MM.1S (cell line): ENCODE measurements around the gene MC1R.

ENCODE experiments used
- DNase-seq: peaks from one replicate; pipeline ENCODE4 v3.0.0-alpha.2; 2015
- H2AFZ ChIP-seq: fragments of 300-600 bp; sonication (generic); 2 replicates; pipeline ENCODE4 v1.6.0; 2016; ENCODE audit warnings: antibody characterized with exemption, low read length
- H3F3A ChIP-seq: fragments of 300-600 bp; sonication (generic); 2 replicates; pipeline ENCODE4 v1.6.1; 2016; ENCODE audit warnings: mild to moderate bottlenecking, antibody characterized with exemption, low read length, moderate library complexity, mixed read lengths; ENCODE audit not compliant: insufficient read depth
- H3K27ac ChIP-seq: fragments of 300-600 bp; sonication (generic); 2 replicates; pipeline ENCODE4 v1.5.1; 2016; ENCODE audit warnings: mild to moderate bottlenecking, low read length
- H3K27me3 ChIP-seq: fragments of 300-600 bp; sonication (generic); replicated peaks from 2 replicates; pipeline ENCODE4 v1.6.0; 2016; ENCODE audit warnings: low read length; ENCODE audit not compliant: insufficient read depth
- H3K36me3 ChIP-seq: fragments of 300-600 bp; sonication (generic); replicated peaks from 2 replicates; pipeline ENCODE4 v1.6.1; 2016; ENCODE audit warnings: mild to moderate bottlenecking, low read length, mixed read lengths; ENCODE audit not compliant: insufficient read depth
- H3K4me1 ChIP-seq: fragments of 300-600 bp; sonication (generic); 2 replicates; pipeline ENCODE4 v1.6.1; 2016; ENCODE audit warnings: low read length, mixed read lengths
- H3K4me2 ChIP-seq: fragments of 300-600 bp; sonication (generic); 2 replicates; pipeline ENCODE4 v1.6.0; 2016; ENCODE audit warnings: low read depth, low read length
- H3K4me3 ChIP-seq: fragments of 300-600 bp; sonication (generic); 2 replicates; pipeline ENCODE4 v1.5.1; 2016; ENCODE audit warnings: low read length, mixed read lengths
- H3K79me2 ChIP-seq: fragments of 300-600 bp; sonication (generic); 2 replicates; pipeline ENCODE4 v1.6.1; 2016; ENCODE audit warnings: mixed run types, low read length, mixed read lengths
- H3K9ac ChIP-seq: fragments of 300-600 bp; sonication (generic); 2 replicates; pipeline ENCODE4 v1.6.1; 2016; ENCODE audit warnings: low read length, mixed read lengths
- H3K9me2 ChIP-seq: fragments of 300-600 bp; sonication (generic); replicated peaks from 2 replicates; pipeline ENCODE4 v1.6.1; 2016; ENCODE audit warnings: mild to moderate bottlenecking, low read length, mixed read lengths; ENCODE audit not compliant: insufficient read depth
- H3K9me3 ChIP-seq: fragments of 300-600 bp; sonication (generic); replicated peaks from 2 replicates; pipeline ENCODE4 v1.6.1; 2016; ENCODE audit warnings: mild to moderate bottlenecking, low read length, mixed read lengths; ENCODE audit not compliant: insufficient read depth
- H4K20me1 ChIP-seq: fragments of 300-600 bp; sonication (generic); 2 replicates; pipeline ENCODE4 v1.6.1; 2016; ENCODE audit warnings: mild to moderate bottlenecking, low read length, moderate library complexity, mixed read lengths; ENCODE audit not compliant: insufficient read depth
- CTCF ChIP-seq: fragments of 300-600 bp; sonication (generic); IDR thresholded peaks from 2 replicates; pipeline ENCODE4 v1.5.1; 2016; ENCODE audit warnings: antibody characterized with exemption, low read length, mixed read lengths
- EZH2 ChIP-seq: fragments of 300-600 bp; sonication (generic); optimal IDR thresholded peaks from 2 replicates; pipeline ENCODE3; 2017; ENCODE audit warnings: low read depth, mild to moderate bottlenecking, antibody characterized with exemption, low read length, mixed read lengths
- EZH2phosphoT487 ChIP-seq: fragments of 300-600 bp; sonication (generic); IDR thresholded peaks from 2 replicates; pipeline ENCODE4 v1.6.1; 2018; ENCODE audit warnings: antibody characterized with exemption, low read length

Gene MC1R

GRCh38 chr16:89917773-89918452 is 749 bp upstream of the MC1R start:
- Histone ChIP-seq H3K4me3 (peak overlapping the region; percentile 52), H3K27me3 (peaks cover 16% of the 10 kb centered on the region), H3F3A (peaks cover 7% of the 10 kb centered on the region), H4K20me1 (no peaks in the 10 kb centered on the region), H3K9me3 (no peaks in the 10 kb centered on the region), H3K9ac (peak overlapping the region; percentile 37; the same call in 1 of the 2 replicates), H3K4me2 (peak overlapping the region; percentile 95), H3K9me2 (no peaks in the 10 kb centered on the region), H3K36me3 (no peaks in the 10 kb centered on the region), H3K4me1 (peaks cover 6% of the 10 kb centered on the region; the same call in 1 of the 2 replicates), H3K27ac (peak overlapping the region; percentile 63; the same call in 1 of the 2 replicates), H2AFZ (peak overlapping the region; percentile 42; the same call in 1 of the 2 replicates), H3K79me2 (no peaks in the 10 kb centered on the region)
- no peak for TF ChIP-seq EZH2
- peak; percentile 87 for DNase-seq

GRCh38 chr16:89919535-89920406 is 1.1 kb downstream of the MC1R start:
- no peak for TF ChIP-seq EZH2phosphoT487
- Histone ChIP-seq H4K20me1 (no peaks in the 10 kb centered on the region), H3K27ac (no peak overlapping the region), H3K36me3 (no peaks in the 10 kb centered on the region), H3K9me3 (no peaks in the 10 kb centered on the region), H3K79me2 (no peaks in the 10 kb centered on the region), H3K4me3 (no peak overlapping the region), H2AFZ (no peak overlapping the region), H3K27me3 (peaks cover 23% of the 10 kb centered on the region), H3K4me1 (peaks cover 6% of the 10 kb centered on the region; the same call in 1 of the 2 replicates), H3K9me2 (no peaks in the 10 kb centered on the region), H3K9ac (no peak overlapping the region), H3F3A (peaks cover 7% of the 10 kb centered on the region), H3K4me2 (no peak overlapping the region)
- DNase-seq = no peak

GRCh38 chr16:89920723-89921122 is 2.1 kb downstream of the MC1R start:
- no peak overlapping the region for H3K9ac ChIP-seq
- no peak overlapping the region for H2AFZ ChIP-seq
- peaks cover 26% of the 10 kb centered on the region for H3K27me3 ChIP-seq
- H3K36me3 ChIP-seq = no peaks in the 10 kb centered on the region
- H3F3A ChIP-seq = peaks cover 7% of the 10 kb centered on the region
- TF ChIP-seq EZH2 (no peak), EZH2phosphoT487 (no peak), CTCF (no peak)
- peaks cover 6% of the 10 kb centered on the region; the same call in 1 of the 2 replicates for H3K4me1 ChIP-seq
- no peak overlapping the region for H3K4me2 ChIP-seq
- H4K20me1 ChIP-seq = no peaks in the 10 kb centered on the region
- H3K9me2 ChIP-seq = no peaks in the 10 kb centered on the region
- H3K4me3 ChIP-seq = no peak overlapping the region
- DNase-seq = no peak
- no peak overlapping the region for H3K27ac ChIP-seq
- H3K79me2 ChIP-seq = no peaks in the 10 kb centered on the region
- H3K9me3 ChIP-seq = no peaks in the 10 kb centered on the region

GRCh38 chr16:89921131-89921701 is 2.6 kb downstream of the MC1R start:
- H3K27ac ChIP-seq = no peak overlapping the region
- no peak for TF ChIP-seq EZH2phosphoT487
- TF ChIP-seq CTCF = no peak
- no peak for TF ChIP-seq EZH2
- H3K79me2 ChIP-seq = no peaks in the 10 kb centered on the region
- H3K36me3 ChIP-seq = no peaks in the 10 kb centered on the region
- no peak overlapping the region for H3K9ac ChIP-seq
- no peak overlapping the region for H3K4me3 ChIP-seq
- no peak overlapping the region for H2AFZ ChIP-seq
- H3K4me1 ChIP-seq = peaks cover 6% of the 10 kb centered on the region; the same call in 1 of the 2 replicates
- no peaks in the 10 kb centered on the region for H3K9me2 ChIP-seq
- no peaks in the 10 kb centered on the region for H4K20me1 ChIP-seq
- no peaks in the 10 kb centered on the region for H3K9me3 ChIP-seq
- no peak for DNase-seq
- no peak overlapping the region for H3K4me2 ChIP-seq
- H3F3A ChIP-seq = peaks cover 7% of the 10 kb centered on the region
- peaks cover 26% of the 10 kb centered on the region for H3K27me3 ChIP-seq
